H9 (cell line): ENCODE results near the gene BABAM1. TPM values are rescaled to one million over a fixed set of nuclear protein-coding genes. Genes with fewer than 3 reads are reported as not detected.

Source experiments
- DNase-seq: peaks from one replicate; pipeline ENCODE4 v3.0.0-alpha.2; 2017
- H2AFZ ChIP-seq: one replicate; pipeline ENCODE4 v1.6.1; 2013; ENCODE audit warnings: mild to moderate bottlenecking, low read length, control low read depth, moderate library complexity
- H2AK5ac ChIP-seq: 2 replicates; pipeline ENCODE4 v1.6.1; 2013; ENCODE audit warnings: low read length, control low read depth, mixed read lengths; ENCODE audit not compliant: insufficient read length
- H2BK120ac ChIP-seq: one replicate; pipeline ENCODE4 v1.6.1; 2013; ENCODE audit warnings: low read depth, mild to moderate bottlenecking, low read length, control low read depth, inconsistent platforms; ENCODE audit not compliant: poor library complexity, severe bottlenecking
- H2BK12ac ChIP-seq: 2 replicates; pipeline ENCODE4 v1.6.1; 2013; ENCODE audit warnings: low read length, control low read depth, mixed read lengths, low read depth; ENCODE audit not compliant: insufficient read length
- H2BK15ac ChIP-seq: 2 replicates; pipeline ENCODE4 v1.6.1; 2013; ENCODE audit warnings: low read depth, low read length, control low read depth
- H2BK20ac ChIP-seq: one replicate; pipeline ENCODE4 v1.6.1; 2013; ENCODE audit warnings: low read depth, mild to moderate bottlenecking, low read length, control low read depth, inconsistent platforms; ENCODE audit not compliant: poor library complexity, severe bottlenecking
- H2BK5ac ChIP-seq: 2 replicates; pipeline ENCODE4 v1.6.1; 2013; ENCODE audit warnings: low read length, control low read depth, mixed read lengths; ENCODE audit not compliant: insufficient read length
- H3K14ac ChIP-seq: 2 replicates; pipeline ENCODE4 v1.6.1; 2013; ENCODE audit warnings: low read length, control low read depth; ENCODE audit not compliant: insufficient read depth
- H3K18ac ChIP-seq: 2 replicates; pipeline ENCODE4 v1.6.1; 2013; ENCODE audit warnings: low read depth, mild to moderate bottlenecking, mixed read lengths, low read length, control low read depth; ENCODE audit not compliant: insufficient read length
- H3K23ac ChIP-seq: 2 replicates; pipeline ENCODE4 v1.6.1; 2013; ENCODE audit warnings: low read length, control low read depth, mixed read lengths, low read depth; ENCODE audit not compliant: insufficient read length
- H3K23me2 ChIP-seq: 2 replicates; pipeline ENCODE4 v1.6.1; 2013; ENCODE audit warnings: low read depth, mild to moderate bottlenecking, mixed read lengths, low read length, control low read depth; ENCODE audit not compliant: insufficient read length, poor library complexity, severe bottlenecking
- H3K27ac ChIP-seq: 2 replicates; pipeline ENCODE4 v1.5.1; 2013; ENCODE audit warnings: low read length, control low read depth, mixed read lengths, low read depth; ENCODE audit not compliant: insufficient read length
- H3K27me3 ChIP-seq: 2 replicates; pipeline ENCODE4 v1.6.1; 2013; ENCODE audit warnings: low read length, control low read depth, inconsistent platforms; ENCODE audit not compliant: insufficient read depth
- H3K4ac ChIP-seq: 2 replicates; pipeline ENCODE4 v1.6.1; 2013; ENCODE audit warnings: low read depth, mild to moderate bottlenecking, control low read depth, inconsistent platforms, low read length, moderate library complexity
- H3K4me1 ChIP-seq: 2 replicates; pipeline ENCODE4 v1.6.1; 2013; ENCODE audit warnings: low read length, control low read depth, inconsistent platforms; ENCODE audit not compliant: insufficient read depth
- H3K4me2 ChIP-seq: 2 replicates; pipeline ENCODE4 v1.6.1; 2013; ENCODE audit warnings: low read length, control low read depth, mixed read lengths; ENCODE audit not compliant: insufficient read length, insufficient read depth
- H3K56ac ChIP-seq: 2 replicates; pipeline ENCODE4 v1.6.1; 2013; ENCODE audit warnings: low read depth, mild to moderate bottlenecking, mixed read lengths, low read length, control low read depth; ENCODE audit not compliant: insufficient read length
- H3K79me1 ChIP-seq: 2 replicates; pipeline ENCODE4 v1.6.1; 2013; ENCODE audit warnings: low read depth, mild to moderate bottlenecking, moderate library complexity, low read length, control low read depth, inconsistent platforms; ENCODE audit not compliant: insufficient read depth, poor library complexity, severe bottlenecking
- H3K79me2 ChIP-seq: 2 replicates; pipeline ENCODE4 v1.6.1; 2013; ENCODE audit warnings: low read length, control low read depth, inconsistent platforms; ENCODE audit not compliant: insufficient read depth
- H3K9ac ChIP-seq: 2 replicates; pipeline ENCODE4 v1.6.1; 2013; ENCODE audit warnings: low read length, control low read depth, mixed read lengths; ENCODE audit not compliant: insufficient read length; ENCODE audit errors: extremely low read depth
- H3K9me3 ChIP-seq: one replicate; pipeline ENCODE4 v1.6.1; 2013; ENCODE audit warnings: low read depth, low read length, inconsistent platforms; ENCODE audit not compliant: control insufficient read depth
- H3T11ph ChIP-seq: one replicate; pipeline ENCODE4 v1.6.1; 2013; ENCODE audit warnings: mild to moderate bottlenecking, low read length, control low read depth, inconsistent platforms
- H4K20me1 ChIP-seq: one replicate; pipeline ENCODE4 v1.6.1; 2013; ENCODE audit not compliant: control insufficient read depth, insufficient read length, insufficient read depth
- H4K5ac ChIP-seq: 2 replicates; pipeline ENCODE4 v1.6.1; 2013; ENCODE audit warnings: low read depth, mild to moderate bottlenecking, mixed read lengths, low read length, control low read depth; ENCODE audit not compliant: insufficient read length
- H4K8ac ChIP-seq: replicated peaks from 2 replicates; pipeline ENCODE4 v1.6.1; 2013; ENCODE audit warnings: low read length, control low read depth, mixed read lengths, low read depth; ENCODE audit not compliant: insufficient read length
- H4K91ac ChIP-seq: 2 replicates; pipeline ENCODE4 v1.6.1; 2013; ENCODE audit warnings: low read depth, mild to moderate bottlenecking, moderate library complexity, mixed read lengths, low read length, control low read depth; ENCODE audit not compliant: insufficient read length
- H3K27ac Mint-ChIP-seq, 3 experiments: 2 replicates in 2 of 3; 3 replicates in 1 of 3; pipeline ENCODE4 v1.8.0; 2020 to 2021; ENCODE audit warnings: mixed read lengths in 3 of 3, mild to moderate bottlenecking in 1 of 3, moderate library complexity in 1 of 3
- H3K27me3 Mint-ChIP-seq: 2 replicates; pipeline ENCODE4 v1.8.0; 2021; ENCODE audit warnings: low read depth, mild to moderate bottlenecking, moderate library complexity, mixed read lengths
- H3K36me3 Mint-ChIP-seq, 3 experiments: 2 replicates in 2 of 3; 3 replicates in 1 of 3; pipeline ENCODE4 v1.8.0; 2020 to 2021; ENCODE audit warnings: low read depth in 3 of 3, mixed read lengths in 3 of 3; ENCODE audit not compliant: insufficient read depth in 1 of 3
- H3K4me1 Mint-ChIP-seq, 2 experiments: 2 replicates each; pipeline ENCODE4 v1.8.0; 2020; ENCODE audit warnings: mixed read lengths in 2 of 2
- H3K4me3 Mint-ChIP-seq, 2 experiments: 2 replicates in 1 of 2; 3 replicates in 1 of 2; pipeline ENCODE4 v1.8.0; 2020 to 2021; ENCODE audit warnings: mild to moderate bottlenecking in 2 of 2, mixed read lengths in 2 of 2, moderate library complexity in 1 of 2
- H3K9me3 Mint-ChIP-seq, 2 experiments: 2 replicates in 1 of 2; 3 replicates in 1 of 2; pipeline ENCODE4 v1.8.0; 2020; ENCODE audit warnings: mild to moderate bottlenecking in 2 of 2, mixed read lengths in 2 of 2, moderate library complexity in 1 of 2
- WGBS: extraction: QIAGEN DNeasy Blood & Tissue Kit; methylation state at CpG from one replicate; pipeline ENCODE4 v1.1.7; 2013; ENCODE audit warnings: missing lambda C conversion rate, low lambda C conversion rate, mixed read lengths; ENCODE audit not compliant: insufficient read length; ENCODE audit errors: extremely low coverage; 5-methylcytosine and 5-hydroxymethylcytosine counted together
- total RNA-seq: library from RNA; stranded (reverse); gene quantifications from 2 replicates; pipeline ENCODE4 v1.2.1, GENCODE V29; 2021
- TF ChIP-seq, protein P1 (sequence below): fragments of 200-600 bp; sonication (generic); conservative IDR thresholded peaks from 3 replicates; pipeline ENCODE4 v1.8.0; 2021; ENCODE audit warnings: antibody characterized with exemption, mild to moderate bottlenecking

The BABAM1 gene
- total RNA-seq, 1 experiment from 2014 or later, result 130 TPM

DNA sequence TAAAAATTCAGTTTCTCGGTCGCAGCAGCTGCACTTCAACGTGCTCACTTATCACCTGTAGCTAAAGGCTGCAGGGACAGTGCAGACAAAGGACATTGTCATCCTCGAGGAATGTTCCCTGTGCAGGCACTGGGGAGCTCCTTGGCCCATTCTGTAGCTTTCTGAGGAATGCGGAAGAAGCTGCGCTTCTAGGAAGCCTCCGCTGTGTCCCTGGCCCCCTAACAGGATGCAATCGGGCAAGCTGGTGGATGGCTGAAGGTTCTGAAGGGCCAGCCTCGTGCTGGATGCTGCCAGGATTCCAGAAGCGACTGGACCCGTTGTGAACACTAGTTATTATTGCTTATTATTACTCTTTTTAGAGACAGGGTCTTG lies 59.3 kb downstream of the BABAM1 start:
- no peaks in the 10 kb centered on the region for H4K20me1 ChIP-seq
- no peak overlapping the region for H4K5ac ChIP-seq
- Mint-ChIP-seq H3K4me3 (peak overlapping the region; percentile 60 to 81; a peak in 4 of 5 replicates), H3K27me3 (peaks cover 7% of the 10 kb centered on the region), H3K9me3 (no peaks in the 10 kb centered on the region), H3K4me1 (peaks cover 6 to 25% of the 10 kb centered on the region in 2 experiments), H3K36me3 (peaks cover 9 to 45% (median 33%) of the 10 kb centered on the region in 3 experiments), H3K27ac (0 out of 7 replicates have a peak overlapping the region, but pooled peaks of 1 of the 3 experiments have one; percentile 57)
- TF ChIP-seq, protein P1, sequence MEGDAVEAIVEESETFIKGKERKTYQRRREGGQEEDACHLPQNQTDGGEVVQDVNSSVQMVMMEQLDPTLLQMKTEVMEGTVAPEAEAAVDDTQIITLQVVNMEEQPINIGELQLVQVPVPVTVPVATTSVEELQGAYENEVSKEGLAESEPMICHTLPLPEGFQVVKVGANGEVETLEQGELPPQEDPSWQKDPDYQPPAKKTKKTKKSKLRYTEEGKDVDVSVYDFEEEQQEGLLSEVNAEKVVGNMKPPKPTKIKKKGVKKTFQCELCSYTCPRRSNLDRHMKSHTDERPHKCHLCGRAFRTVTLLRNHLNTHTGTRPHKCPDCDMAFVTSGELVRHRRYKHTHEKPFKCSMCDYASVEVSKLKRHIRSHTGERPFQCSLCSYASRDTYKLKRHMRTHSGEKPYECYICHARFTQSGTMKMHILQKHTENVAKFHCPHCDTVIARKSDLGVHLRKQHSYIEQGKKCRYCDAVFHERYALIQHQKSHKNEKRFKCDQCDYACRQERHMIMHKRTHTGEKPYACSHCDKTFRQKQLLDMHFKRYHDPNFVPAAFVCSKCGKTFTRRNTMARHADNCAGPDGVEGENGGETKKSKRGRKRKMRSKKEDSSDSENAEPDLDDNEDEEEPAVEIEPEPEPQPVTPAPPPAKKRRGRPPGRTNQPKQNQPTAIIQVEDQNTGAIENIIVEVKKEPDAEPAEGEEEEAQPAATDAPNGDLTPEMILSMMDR, result no peak
- peak; percentile 75 for DNase-seq
- H3K79me2 ChIP-seq, result no peaks in the 10 kb centered on the region
- H3K23me2 ChIP-seq, result peaks cover 5% of the 10 kb centered on the region
- H2BK20ac ChIP-seq, result no peak overlapping the region
- H3K4me1 ChIP-seq, result no peaks in the 10 kb centered on the region
- no peak overlapping the region for H3K4ac ChIP-seq
- no peaks in the 10 kb centered on the region for H3K9me3 ChIP-seq
- no CpG with 5 or more reads among the region's 11 CpGs for WGBS
- no peak overlapping the region for H2BK120ac ChIP-seq
- H4K91ac ChIP-seq, result no peak overlapping the region
- no peak overlapping the region for H3K18ac ChIP-seq
- no peak overlapping the region for H3T11ph ChIP-seq
- peak overlapping the region; percentile 37 for H3K4me2 ChIP-seq
- no peak overlapping the region for H3K56ac ChIP-seq
- no peak overlapping the region for H3K9ac ChIP-seq
- no peak overlapping the region for H3K23ac ChIP-seq
- H3K27me3 ChIP-seq, result no peaks in the 10 kb centered on the region
- H3K14ac ChIP-seq, result no peak overlapping the region
- H2BK5ac ChIP-seq, result no peak overlapping the region
- no peak overlapping the region for H2AFZ ChIP-seq
- no peak overlapping the region for H2BK15ac ChIP-seq
- H2BK12ac ChIP-seq, result no peak overlapping the region
- no peak overlapping the region for H3K27ac ChIP-seq
- H2AK5ac ChIP-seq, result no peak overlapping the region
- no peak overlapping the region for H4K8ac ChIP-seq
- H3K79me1 ChIP-seq, result no peaks in the 10 kb centered on the region
